Astrocyte of the cerebellum (primary cell): Measurements from ENCODE around the gene FGF21.

Experiments
- DNase-seq: peaks from one replicate; pipeline ENCODE4 v3.0.0-alpha.2; 2011; ENCODE audit warnings: low read depth
- H3K4me3 ChIP-seq: 2 replicates; pipeline ENCODE4 v1.5.1; 2011; ENCODE audit warnings: mild to moderate bottlenecking, low read depth, low read length, moderate library complexity
- CTCF ChIP-seq: IDR thresholded peaks from 2 replicates; pipeline ENCODE4 v1.5.1; 2012; ENCODE audit warnings: low read length, low read depth, moderate library complexity, mild to moderate bottlenecking; ENCODE audit errors: missing control alignments
- in situ Hi-C: cut with HindIII; loops from 2 replicates; pipeline ENCODE4 v1.10.0; 2017; ENCODE audit warnings: low sequenced_read_pairs

Gene FGF21

DNA sequence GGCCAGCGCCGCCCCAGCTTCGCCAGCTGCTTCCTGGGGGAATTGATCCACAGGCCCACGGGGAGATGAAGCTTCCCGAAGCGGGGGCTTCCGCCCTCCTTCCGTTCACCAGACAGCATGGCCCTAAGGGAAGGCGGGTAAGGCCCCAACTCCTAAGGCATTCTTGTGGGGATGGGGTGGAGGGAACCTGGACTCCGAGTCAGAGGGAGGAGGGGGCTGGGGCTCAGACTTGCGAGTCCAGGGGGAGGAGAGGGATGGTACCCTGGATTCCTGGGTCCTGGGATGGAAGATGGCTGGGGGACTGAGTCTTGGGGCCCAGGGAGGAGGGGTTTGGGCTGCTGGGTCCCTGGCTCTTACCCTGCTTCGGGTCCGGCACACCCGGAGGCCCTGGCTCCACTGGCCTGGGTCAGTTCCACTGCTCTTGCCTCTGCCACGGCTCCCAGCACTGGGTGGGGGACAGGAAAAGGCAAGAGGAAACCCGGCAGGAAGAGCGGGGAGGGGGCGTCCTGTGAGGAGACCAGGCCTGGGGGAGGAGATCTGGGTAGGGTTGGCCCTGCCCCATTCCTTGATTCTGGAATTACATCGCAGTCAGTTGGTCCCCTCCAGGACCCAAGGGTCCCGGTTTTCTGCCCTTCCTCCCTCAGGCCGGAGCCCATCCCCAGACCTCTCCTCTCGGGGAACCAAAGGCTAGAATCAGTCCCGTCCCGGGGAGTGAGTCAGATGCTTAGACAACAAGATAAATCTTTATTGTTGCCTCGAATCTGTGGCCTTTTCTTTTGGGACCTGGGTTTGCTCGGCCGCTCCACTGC lies 15.0 kb upstream of the FGF21 start, which contains the start of gene RASIP1:
Gene RASIP1 (minus strand): TSS at position 447 of the 809 bp plus-strand sequence. CDS start 328 bp downstream, at position 119.
- H3K4me3 ChIP-seq, result peak within 1 kb of the TSS; percentile 32
- no peak for DNase-seq
- in situ Hi-C loops, result no loop called here
- TF ChIP-seq CTCF, result no peak

DNA sequence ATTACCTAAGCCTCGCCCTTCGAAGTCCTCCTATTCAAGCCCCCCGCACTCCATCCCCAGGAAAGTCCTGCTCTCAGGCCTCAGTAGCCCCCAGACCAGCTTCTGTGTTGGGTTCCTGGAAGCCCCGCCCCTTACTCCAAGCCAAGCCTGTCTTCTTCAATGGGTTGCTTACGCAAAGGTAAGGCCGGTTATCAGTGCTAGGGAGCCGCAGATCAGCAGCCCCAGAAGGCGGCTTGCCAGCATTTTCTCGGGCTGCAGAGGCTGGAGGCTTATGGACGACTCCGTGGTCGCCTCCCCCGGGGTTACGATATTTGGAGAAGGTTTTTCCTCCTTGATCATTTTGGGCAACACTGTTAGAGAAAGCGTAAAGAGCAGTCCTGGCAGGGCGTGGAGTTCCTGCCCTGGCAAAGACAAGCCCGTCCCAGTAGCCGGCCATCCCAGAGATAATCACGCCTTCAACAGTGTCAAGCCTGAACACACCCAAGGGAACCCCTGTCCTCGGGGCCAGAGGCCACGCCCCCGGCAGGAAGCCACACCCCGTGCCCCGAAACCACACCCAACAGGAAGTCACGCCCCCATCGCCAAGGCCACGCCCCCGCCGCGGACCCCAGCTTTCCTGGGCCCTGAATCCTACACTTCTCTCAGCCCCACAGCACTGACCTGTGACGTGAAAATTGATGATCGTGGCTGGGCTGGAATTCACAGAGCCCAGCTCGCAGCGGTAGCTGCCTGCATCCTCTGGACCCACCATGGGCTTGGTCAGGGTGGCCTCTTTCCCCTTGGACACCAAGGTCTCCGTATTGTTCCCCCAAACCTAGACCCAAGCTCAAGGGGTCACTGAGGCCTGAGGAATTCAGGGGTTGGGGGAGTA lies 14.0 kb upstream of the FGF21 start:
- no peak for DNase-seq
- no peak for TF ChIP-seq CTCF
- H3K4me3 ChIP-seq, result no peak overlapping the region
- in situ Hi-C loops, result no loop called here

GRCh38 chr19:48742096-48742495 lies 13.2 kb upstream of the FGF21 start:
- no peak for DNase-seq
- H3K4me3 ChIP-seq, result no peak overlapping the region
- in situ Hi-C loops, result no loop called here
- TF ChIP-seq CTCF, result no peak

- no peak for TF ChIP-seq CTCF
- no peak overlapping the region for H3K4me3 ChIP-seq
- peak; percentile 23 for DNase-seq
- in situ Hi-C loops, result no loop called here
These were observed 9.9 kb upstream of the FGF21 start for GRCh38 chr19:48745208-48745995.

GRCh38 chr19:48746110-48746509 lies 9.2 kb upstream of the FGF21 start:
- DNase-seq, result no peak
- in situ Hi-C loops, result no loop called here
- H3K4me3 ChIP-seq, result no peak overlapping the region
- TF ChIP-seq CTCF, result no peak

- peak within 1 kb of the TSS; percentile 51 for H3K4me3 ChIP-seq
- peak; percentile 74 for DNase-seq
- in situ Hi-C loops, result no loop called here
- no peak for TF ChIP-seq CTCF
These were observed 8.4 kb upstream of the FGF21 start, which contains the start of gene IZUMO1 for GRCh38 chr19:48746738-48747575. IZUMO1 (minus strand) TSS chr19:48746909; CDS start chr19:48745859, 1,050 bp downstream.
